ENCODE measurements around the gene PRSS12.

- TF ChIP-seq CSRNP3 (CRISPR knock-in tag; IDR thresholded peaks at IDR 0.05) (no peak), CREB5 (CRISPR knock-in tag; IDR thresholded peaks at IDR 0.05; ENCODE audit: low read depth) (no peak), SNAI2 (CRISPR knock-in tag; IDR thresholded peaks at IDR 0.05) (no peak), RARB (CRISPR knock-in tag; IDR thresholded peaks at IDR 0.05) (no peak), TSHZ2 (CRISPR knock-in tag; IDR thresholded peaks at IDR 0.05) (no peak), BACH2 (CRISPR knock-in tag; IDR thresholded peaks at IDR 0.05; ENCODE audit: borderline replicate concordance) (no peak), PATZ1 (CRISPR knock-in tag; IDR thresholded peaks at IDR 0.05; ENCODE audit: borderline replicate concordance) (no peak), PPARA (CRISPR knock-in tag; IDR thresholded peaks at IDR 0.05; ENCODE audit: borderline replicate concordance) (no peak), GLIS3 (CRISPR knock-in tag; IDR thresholded peaks at IDR 0.05) (no peak), POU6F1 (CRISPR knock-in tag; IDR thresholded peaks at IDR 0.05; ENCODE audit: borderline replicate concordance, low read depth) (no peak), ZNF70 (CRISPR knock-in tag; IDR thresholded peaks at IDR 0.05) (no peak), ZFP3 (CRISPR knock-in tag; IDR thresholded peaks at IDR 0.05) (no peak), TCF4 (CRISPR knock-in tag; IDR thresholded peaks at IDR 0.05; ENCODE audit: borderline replicate concordance) (no peak)
These were observed 64.9 kb downstream of the PRSS12 start for GRCh38 chr4:118287711-118288451.
